ENCODE measurements around the gene KCNJ2.

Gene KCNJ2

GRCh38 chr17:70173681-70174080, 4.3 kb downstream of the KCNJ2 start:
- no peak for TF ChIP-seq CTCF (conservative IDR thresholded peaks at IDR 0.05; ENCODE audit: control insufficient read depth, insufficient read depth, low read depth, low read length)
- no peak for DNase-seq (ENCODE audit: low read depth)
- no peak overlapping the region for H3K4me3 ChIP-seq (ENCODE audit: control insufficient read depth, low read depth, low read length)

- H3K4me3 ChIP-seq (ENCODE audit: control insufficient read depth, low read depth, low read length): no peak overlapping the region
- DNase-seq (ENCODE audit: low read depth): no peak
- TF ChIP-seq CTCF (conservative IDR thresholded peaks at IDR 0.05; ENCODE audit: control insufficient read depth, insufficient read depth, low read depth, low read length): no peak
These were observed 12.0 kb downstream of the KCNJ2 start for GRCh38 chr17:70181376-70181775.

GRCh38 chr17:70181866-70182265, 12.5 kb downstream of the KCNJ2 start:
- no peak for TF ChIP-seq CTCF (conservative IDR thresholded peaks at IDR 0.05; ENCODE audit: control insufficient read depth, insufficient read depth, low read depth, low read length)
- DNase-seq (ENCODE audit: low read depth): peak; percentile 31

GRCh38 chr17:70183508-70183907, 14.2 kb downstream of the KCNJ2 start:
- no peak for TF ChIP-seq CTCF (conservative IDR thresholded peaks at IDR 0.05; ENCODE audit: control insufficient read depth, insufficient read depth, low read depth, low read length)
- H3K4me3 ChIP-seq (ENCODE audit: control insufficient read depth, low read depth, low read length): no peak overlapping the region
- DNase-seq (ENCODE audit: low read depth): no peak

More at GRCh38 chr17:70181866-70182265, 12.5 kb downstream of the KCNJ2 start:
- H3K4me3 ChIP-seq (ENCODE audit: control insufficient read depth, low read depth, low read length): no peak overlapping the region

- no peak for DNase-seq (ENCODE audit: low read depth)
- TF ChIP-seq CTCF (conservative IDR thresholded peaks at IDR 0.05; ENCODE audit: control insufficient read depth, insufficient read depth, low read depth, low read length): no peak
- H3K4me3 ChIP-seq (ENCODE audit: control insufficient read depth, low read depth, low read length): no peak overlapping the region
These were observed 14.9 kb downstream of the KCNJ2 start for GRCh38 chr17:70184207-70184606.

GRCh38 chr17:70184770-70185169, 15.4 kb downstream of the KCNJ2 start:
- H3K4me3 ChIP-seq (ENCODE audit: control insufficient read depth, low read depth, low read length): no peak overlapping the region
- DNase-seq (ENCODE audit: low read depth): peak; percentile 88
- TF ChIP-seq CTCF (conservative IDR thresholded peaks at IDR 0.05; ENCODE audit: control insufficient read depth, insufficient read depth, low read depth, low read length): no peak

- no peak for TF ChIP-seq CTCF (conservative IDR thresholded peaks at IDR 0.05; ENCODE audit: control insufficient read depth, insufficient read depth, low read depth, low read length)
- no peak for DNase-seq (ENCODE audit: low read depth)
- H3K4me3 ChIP-seq (ENCODE audit: control insufficient read depth, low read depth, low read length): no peak overlapping the region
These were observed 16.0 kb downstream of the KCNJ2 start for GRCh38 chr17:70185285-70185684.
